HG03039 (cell line): ENCODE data around the gene GRID2IP.
"Not testable (repeated sequence)": the region's sequence is repeated elsewhere in the genome, so short reads cannot be mapped to it uniquely, and the experiment has no call there.

Source experiments
- ATAC-seq: cut with Tn5 transposase; IDR thresholded peaks from one replicate; pipeline ENCODE4 v1.9.1; 2021; ENCODE audit warnings: mild to moderate bottlenecking, moderate library complexity; ENCODE audit not compliant: unreplicated experiment

The GRID2IP gene

DNA sequence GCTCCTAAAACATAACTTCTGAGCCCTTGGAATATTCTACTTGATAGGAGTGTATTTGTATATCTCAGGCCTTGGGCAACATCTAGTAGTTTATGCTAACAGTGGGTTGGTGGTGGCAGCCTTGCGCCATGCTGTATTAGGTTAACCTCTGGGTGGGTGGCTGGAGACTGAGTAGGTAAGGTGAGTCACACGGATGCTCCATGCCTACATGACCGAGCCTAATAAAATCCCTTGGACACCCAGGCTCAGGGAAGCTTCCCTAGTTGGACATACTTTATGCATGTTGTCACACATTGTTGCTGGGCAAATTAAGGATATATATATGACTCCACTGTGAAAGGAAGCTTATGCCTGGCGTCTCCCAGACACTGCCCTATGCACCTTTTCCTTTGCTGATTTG, 97.5 kb downstream of the GRID2IP start:
- no peak for ATAC-seq

DNA sequence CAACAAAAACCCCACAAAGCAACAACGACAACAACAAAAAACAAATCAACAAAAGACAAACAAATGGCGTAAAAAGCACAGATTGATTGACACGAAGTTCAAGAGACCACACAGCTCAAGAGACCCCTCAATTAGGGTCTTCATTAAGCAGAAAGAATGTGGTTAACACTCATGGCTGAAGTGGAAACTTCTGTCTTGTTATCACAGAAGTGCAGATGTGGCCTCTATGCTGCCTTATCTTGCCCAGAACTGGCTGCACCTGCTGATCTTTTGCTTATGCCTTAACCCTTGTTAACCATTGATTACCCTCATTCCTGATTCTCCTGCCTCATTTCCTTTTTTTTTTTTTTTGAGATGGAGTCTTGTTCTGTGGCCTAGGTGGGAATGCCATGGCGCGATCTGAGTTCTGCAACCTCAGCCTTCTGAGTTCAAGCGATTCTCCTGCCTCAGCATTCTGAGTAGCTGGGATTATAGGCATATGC, 100.0 kb downstream of the GRID2IP start:
- ATAC-seq, result no peak

DNA sequence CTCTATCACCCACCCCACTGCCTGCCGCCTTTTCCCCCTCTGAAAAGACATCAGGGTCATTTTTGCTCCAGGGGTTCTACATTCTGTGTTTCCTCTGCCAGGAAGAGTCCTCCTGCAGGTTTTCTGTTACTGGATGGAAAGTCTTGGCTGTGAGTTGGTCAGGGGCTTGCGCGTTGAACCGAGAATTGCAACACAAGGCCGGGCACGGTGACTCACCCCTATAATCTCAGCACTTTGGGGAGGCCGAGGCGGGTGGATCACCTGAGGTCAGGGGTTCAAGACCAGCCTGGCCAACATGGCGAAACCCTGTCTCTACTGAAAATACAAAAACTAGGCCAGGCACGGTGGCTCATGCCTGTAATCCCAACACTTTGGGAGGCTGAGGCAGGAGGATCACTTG, 100.7 kb downstream of the GRID2IP start:
- not testable (repeated sequence) for ATAC-seq

DNA sequence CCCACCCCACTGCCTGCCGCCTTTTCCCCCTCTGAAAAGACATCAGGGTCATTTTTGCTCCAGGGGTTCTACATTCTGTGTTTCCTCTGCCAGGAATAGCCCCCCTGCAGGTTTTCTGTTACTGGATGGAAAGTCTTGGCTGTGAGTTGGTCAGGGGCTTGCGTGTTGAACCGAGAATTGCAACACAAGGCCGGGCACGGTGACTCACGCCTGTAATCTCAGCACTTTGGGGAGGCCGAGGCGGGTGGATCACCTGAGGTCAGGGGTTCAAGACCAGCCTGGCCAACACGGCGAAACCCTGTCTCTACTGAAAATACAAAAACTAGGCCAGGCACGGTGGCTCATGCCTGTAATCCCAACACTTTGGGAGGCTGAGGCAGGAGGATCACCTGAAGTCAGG, 101.4 kb downstream of the GRID2IP start:
- ATAC-seq, result not testable (repeated sequence)

DNA sequence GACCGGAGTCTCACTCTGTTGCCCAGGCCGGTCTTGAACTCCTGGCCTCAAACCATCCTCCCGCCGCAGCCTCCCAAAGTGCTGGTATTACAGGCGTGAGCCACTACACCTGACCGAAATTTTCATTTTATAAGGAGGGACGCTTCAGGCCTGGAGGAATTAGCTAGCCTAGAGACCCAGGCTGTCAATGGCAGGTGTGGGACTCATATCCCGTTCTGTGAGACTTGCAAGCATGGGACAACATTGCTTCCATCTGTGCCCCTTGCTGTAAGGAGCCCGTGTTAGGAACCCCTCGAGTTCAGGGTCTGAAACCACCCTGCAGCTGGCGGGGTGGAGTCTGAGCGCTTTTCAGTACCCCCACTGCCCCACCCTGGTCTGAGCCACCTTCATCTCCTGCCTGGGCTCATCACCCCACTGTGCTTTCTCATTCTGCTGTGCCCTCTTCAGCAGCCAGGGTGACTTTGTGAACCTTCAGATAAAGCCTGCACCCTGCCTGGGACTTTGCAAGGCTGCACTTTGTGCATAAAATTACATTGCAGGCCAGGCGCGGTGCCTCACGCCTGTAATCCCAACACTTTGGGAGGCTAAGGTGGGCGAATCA, 102.2 kb downstream of the GRID2IP start:
- ATAC-seq, result no peak

DNA sequence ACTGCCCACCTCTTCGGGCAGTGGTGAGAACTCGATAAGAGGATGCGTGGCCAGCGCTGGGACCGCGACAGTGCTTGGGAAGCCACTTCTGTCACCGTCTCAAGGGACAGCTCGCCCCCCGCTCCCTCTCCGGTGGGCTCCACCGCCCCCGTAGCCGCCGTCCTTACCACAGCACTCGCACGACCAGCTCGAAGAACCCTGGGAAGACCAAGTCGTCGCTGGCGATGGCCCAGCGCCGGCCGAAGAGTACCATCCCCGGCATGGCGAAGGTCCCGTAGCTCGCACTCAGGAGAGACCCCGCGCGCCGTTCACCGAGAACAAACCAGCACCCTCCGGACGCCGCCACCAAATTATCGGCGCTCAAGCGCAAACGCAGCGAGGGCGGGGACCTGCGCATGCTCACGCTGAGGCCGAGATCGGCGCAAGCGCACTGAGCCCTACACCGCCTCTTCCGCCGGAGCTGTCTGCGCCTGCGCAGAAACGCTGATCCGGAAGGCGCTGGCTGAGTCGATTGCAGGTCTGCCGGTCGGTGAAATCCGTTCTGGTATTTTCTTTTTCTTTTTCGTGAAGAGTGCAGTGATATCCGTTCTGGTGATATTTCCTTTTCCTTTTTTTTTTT, 103.6 kb downstream of the GRID2IP start, which contains the start of gene DAGLB:
TSS of gene DAGLB (minus strand) at position 374 of the 619 bp plus-strand sequence. CDS start at position 262, 112 bp downstream.
- ATAC-seq, result peak; percentile 79
